Progenitor cell of endocrine pancreas (in vitro differentiated cells): ENCODE data around the gene OR2D2. TPM values are rescaled to one million over a fixed set of nuclear protein-coding genes. Genes with fewer than 3 reads are reported as not detected.
"Not testable (repeated sequence)": the region's sequence is repeated elsewhere in the genome, so short reads cannot be mapped to it uniquely, and the experiment has no call there.

ENCODE experiments used
- DNase-seq: peaks from one replicate; pipeline ENCODE4 v3.0.0; 2021; ENCODE audit warnings: low spot score; ENCODE audit not compliant: unreplicated experiment
- H3K27ac Mint-ChIP-seq: 2 replicates; pipeline ENCODE4 v1.8.0; 2021; ENCODE audit warnings: mild to moderate bottlenecking, moderate library complexity, mixed read lengths
- H3K27me3 Mint-ChIP-seq: 2 replicates; pipeline ENCODE4 v1.8.0; 2021; ENCODE audit warnings: mixed read lengths
- H3K36me3 Mint-ChIP-seq: 2 replicates; pipeline ENCODE4 v1.8.0; 2022; ENCODE audit warnings: mixed read lengths; ENCODE audit not compliant: insufficient read depth
- H3K4me1 Mint-ChIP-seq: 2 replicates; pipeline ENCODE4 v1.8.0; 2021; ENCODE audit warnings: low read depth, mixed read lengths
- H3K4me3 Mint-ChIP-seq: 2 replicates; pipeline ENCODE4 v1.8.0; 2021; ENCODE audit warnings: low read depth, mild to moderate bottlenecking, moderate library complexity, mixed read lengths
- H3K9me3 Mint-ChIP-seq: 2 replicates; pipeline ENCODE4 v1.8.0; 2021; ENCODE audit warnings: low read depth, mixed read lengths
- total RNA-seq: library from RNA; stranded (reverse); gene quantifications from 2 replicates; pipeline ENCODE4 v1.2.1, GENCODE V29; 2021
- TF ChIP-seq, protein P1 (sequence below): fragments of 200-600 bp; sonication (generic); IDR thresholded peaks from one replicate; pipeline ENCODE4 v1.5.0; 2021; ENCODE audit warnings: antibody characterized with exemption, mild to moderate bottlenecking; ENCODE audit not compliant: unreplicated experiment

Gene OR2D2
- total RNA-seq, 1 donor from 2014 or later, result 0.53 TPM

DNA sequence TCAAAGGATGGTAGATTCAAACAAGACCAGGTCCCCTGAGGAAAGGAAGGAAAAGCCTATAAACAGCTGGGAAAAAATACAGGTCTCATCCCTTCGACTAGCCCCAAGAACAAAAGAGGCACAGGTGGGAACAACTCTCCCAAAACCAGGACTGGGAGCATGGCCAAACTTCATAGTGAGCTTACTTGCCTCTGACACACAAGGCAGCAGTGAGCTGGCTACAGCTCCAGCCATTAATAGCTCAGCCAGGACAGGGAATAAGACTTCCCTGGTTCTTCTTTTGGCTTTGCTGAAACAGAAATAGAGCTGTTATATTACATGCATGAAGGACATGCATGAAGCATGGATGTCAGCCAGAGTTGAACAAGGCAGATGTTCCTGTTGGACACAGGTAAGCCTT, 29.3 kb downstream of the OR2D2 start, which contains the start of gene OR10A2:
Gene OR10A2 (plus strand): TSS at position 97 of the 400 bp plus-strand sequence. CDS start 6,698 bp downstream, outside the sequence.
- H3K27me3 Mint-ChIP-seq, result no peaks in the 10 kb centered on the region
- TF ChIP-seq, protein P1, sequence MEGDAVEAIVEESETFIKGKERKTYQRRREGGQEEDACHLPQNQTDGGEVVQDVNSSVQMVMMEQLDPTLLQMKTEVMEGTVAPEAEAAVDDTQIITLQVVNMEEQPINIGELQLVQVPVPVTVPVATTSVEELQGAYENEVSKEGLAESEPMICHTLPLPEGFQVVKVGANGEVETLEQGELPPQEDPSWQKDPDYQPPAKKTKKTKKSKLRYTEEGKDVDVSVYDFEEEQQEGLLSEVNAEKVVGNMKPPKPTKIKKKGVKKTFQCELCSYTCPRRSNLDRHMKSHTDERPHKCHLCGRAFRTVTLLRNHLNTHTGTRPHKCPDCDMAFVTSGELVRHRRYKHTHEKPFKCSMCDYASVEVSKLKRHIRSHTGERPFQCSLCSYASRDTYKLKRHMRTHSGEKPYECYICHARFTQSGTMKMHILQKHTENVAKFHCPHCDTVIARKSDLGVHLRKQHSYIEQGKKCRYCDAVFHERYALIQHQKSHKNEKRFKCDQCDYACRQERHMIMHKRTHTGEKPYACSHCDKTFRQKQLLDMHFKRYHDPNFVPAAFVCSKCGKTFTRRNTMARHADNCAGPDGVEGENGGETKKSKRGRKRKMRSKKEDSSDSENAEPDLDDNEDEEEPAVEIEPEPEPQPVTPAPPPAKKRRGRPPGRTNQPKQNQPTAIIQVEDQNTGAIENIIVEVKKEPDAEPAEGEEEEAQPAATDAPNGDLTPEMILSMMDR, result no peak
- no peak within 1 kb of the TSS for H3K4me3 Mint-ChIP-seq
- H3K27ac Mint-ChIP-seq, result no peak within 1 kb of the TSS
- no peaks in the 10 kb centered on the region for H3K4me1 Mint-ChIP-seq
- H3K9me3 Mint-ChIP-seq, result peaks cover 7% of the 10 kb centered on the region
- DNase-seq, result no peak
- H3K36me3 Mint-ChIP-seq, result no peaks in the 10 kb centered on the region

DNA sequence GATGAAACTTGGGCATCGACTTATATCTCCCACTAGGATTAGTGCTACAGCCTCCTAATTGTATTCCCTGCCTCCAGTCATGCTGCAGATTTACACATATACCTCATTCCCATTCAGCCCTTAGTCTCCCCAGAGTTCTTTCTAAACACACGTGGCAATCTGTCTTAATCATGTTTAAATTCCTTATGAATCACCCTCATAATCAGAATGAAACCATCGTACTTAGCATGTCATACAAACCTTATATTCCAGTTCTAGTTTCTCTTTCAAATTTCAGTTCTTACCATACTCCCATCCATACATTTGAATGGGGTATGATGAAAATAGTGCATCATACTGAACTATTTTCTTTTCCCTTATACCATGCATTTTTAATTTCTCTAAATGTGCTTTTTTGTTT, 35.4 kb downstream of the OR2D2 start:
- Mint-ChIP-seq H3K4me3 (no peak overlapping the region), H3K9me3 (peaks cover 17% of the 10 kb centered on the region), H3K4me1 (no peaks in the 10 kb centered on the region), H3K27ac (no peak overlapping the region), H3K36me3 (peaks cover 3% of the 10 kb centered on the region), H3K27me3 (no peaks in the 10 kb centered on the region)
- no peak for DNase-seq
- TF ChIP-seq, protein P1, result no peak

DNA sequence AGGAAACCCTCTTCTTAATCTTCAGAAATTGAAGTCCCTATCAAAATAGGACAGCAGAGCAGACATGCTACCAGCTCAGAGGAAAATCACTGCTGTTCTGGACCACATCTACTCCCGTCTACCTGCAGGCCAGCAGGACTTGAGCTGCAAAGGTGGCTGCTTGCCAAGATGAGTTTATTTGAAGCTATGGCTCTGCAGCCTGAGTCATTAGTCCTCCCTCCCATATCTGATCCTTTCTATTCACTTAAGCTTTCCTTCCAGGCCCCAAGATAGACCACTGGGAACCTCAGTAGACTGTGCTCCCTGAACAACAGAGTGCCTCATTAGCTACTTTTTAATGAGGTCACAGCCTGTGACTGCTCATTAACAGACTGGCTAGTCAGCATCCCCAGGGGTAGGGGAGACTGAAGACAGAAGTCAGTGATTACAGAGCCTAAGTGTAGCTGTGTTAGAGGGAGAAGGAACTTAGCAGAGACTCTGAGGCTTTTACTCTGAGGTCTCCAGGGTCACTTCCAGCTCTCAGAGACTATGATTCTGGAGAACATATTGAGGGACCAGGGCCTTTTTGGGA, 36.2 kb downstream of the OR2D2 start:
- peaks cover 17% of the 10 kb centered on the region for H3K9me3 Mint-ChIP-seq
- H3K4me1 Mint-ChIP-seq, result no peaks in the 10 kb centered on the region
- no peaks in the 10 kb centered on the region for H3K27me3 Mint-ChIP-seq
- DNase-seq, result no peak
- H3K4me3 Mint-ChIP-seq, result no peak overlapping the region
- H3K36me3 Mint-ChIP-seq, result peaks cover 3% of the 10 kb centered on the region
- TF ChIP-seq, protein P1, result no peak
- no peak overlapping the region for H3K27ac Mint-ChIP-seq

DNA sequence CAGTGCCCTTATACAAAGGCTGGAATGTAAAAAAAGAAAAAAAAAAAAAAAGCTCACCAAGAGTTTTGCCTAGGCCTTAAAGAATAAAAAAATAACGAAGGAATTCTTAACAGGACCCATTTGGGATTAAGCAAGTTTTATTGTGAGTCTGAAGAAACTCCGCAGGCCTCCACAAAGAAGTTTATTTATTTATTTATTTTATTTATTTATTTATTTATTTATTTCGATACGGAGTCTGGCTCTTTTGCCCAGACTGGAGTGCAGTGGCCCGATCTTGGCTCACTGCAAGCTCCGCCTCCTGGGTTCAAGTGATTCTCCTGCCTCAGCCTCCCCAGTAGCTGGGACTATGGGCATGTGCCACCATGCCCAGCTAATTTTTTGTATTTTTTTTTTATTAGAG, 37.5 kb downstream of the OR2D2 start:
- H3K36me3 Mint-ChIP-seq, H3K4me1 Mint-ChIP-seq, DNase-seq, H3K27me3 Mint-ChIP-seq, H3K4me3 Mint-ChIP-seq, H3K27ac Mint-ChIP-seq: not testable (repeated sequence)
- peaks cover 20% of the 10 kb centered on the region for H3K9me3 Mint-ChIP-seq

DNA sequence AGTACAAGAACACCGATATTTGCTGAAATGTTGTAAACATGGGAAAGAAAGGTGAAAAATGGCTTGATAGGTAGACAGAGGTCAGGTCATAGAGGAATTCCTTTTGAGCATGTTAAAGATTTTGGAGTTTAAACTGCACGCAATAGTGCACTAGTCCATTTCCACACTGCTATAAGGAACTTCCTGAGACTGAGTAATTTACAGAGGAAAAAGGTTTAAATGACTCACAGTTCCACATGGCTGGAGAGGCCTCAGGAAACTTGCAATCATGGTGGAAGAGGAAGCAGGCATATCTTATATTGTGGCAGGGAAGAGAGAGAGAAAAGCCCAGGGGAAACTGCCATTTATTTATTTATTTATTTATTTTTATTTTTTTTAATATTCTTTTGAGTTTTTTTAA, 41.8 kb downstream of the OR2D2 start:
- H3K27me3 Mint-ChIP-seq, result no peaks in the 10 kb centered on the region

DNA sequence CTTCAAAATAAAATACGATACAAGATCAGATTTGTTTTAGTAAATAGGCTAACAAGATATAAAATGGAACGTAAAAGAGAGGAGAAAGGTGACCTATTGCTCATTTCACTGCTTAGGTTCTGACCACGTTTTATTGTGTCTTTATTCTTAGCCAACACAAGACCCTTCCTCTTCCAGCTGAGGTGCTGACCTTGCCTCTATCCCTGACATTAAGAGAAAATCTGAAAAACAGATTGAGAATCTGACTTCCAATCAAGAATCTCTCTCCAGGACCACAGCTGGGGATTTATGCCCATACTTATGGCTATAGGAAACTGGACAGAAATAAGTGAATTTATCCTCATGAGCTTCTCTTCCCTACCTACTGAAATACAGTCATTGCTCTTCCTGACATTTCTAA, 46.9 kb downstream of the OR2D2 start, which contains the start of gene OR10A5:
Gene OR10A5 (plus strand): TSS at position 301 of the 400 bp plus-strand sequence. CDS start 0 bp downstream, at position 301.
- H3K36me3 Mint-ChIP-seq, result no peaks in the 10 kb centered on the region
- no peak within 1 kb of the TSS for H3K4me3 Mint-ChIP-seq
- no peaks in the 10 kb centered on the region for H3K27me3 Mint-ChIP-seq
- H3K27ac Mint-ChIP-seq, result no peak within 1 kb of the TSS
- TF ChIP-seq, protein P1, result no peak
- no peak for DNase-seq
- H3K4me1 Mint-ChIP-seq, result no peaks in the 10 kb centered on the region
- peaks cover 15% of the 10 kb centered on the region for H3K9me3 Mint-ChIP-seq

More for the DNA sequence above, 41.8 kb downstream of the OR2D2 start:
- Mint-ChIP-seq H3K4me3 (no peak overlapping the region), H3K36me3 (peaks cover 3% of the 10 kb centered on the region), H3K4me1 (no peaks in the 10 kb centered on the region), H3K27ac (no peak overlapping the region), H3K9me3 (peaks cover 33% of the 10 kb centered on the region)
- no peak for DNase-seq
- TF ChIP-seq, protein P1, result no peak
